ENCODE data around the gene FUOM. TPM values are rescaled to one million over a fixed set of nuclear protein-coding genes. Genes with fewer than 3 reads are reported as not detected.
"Not testable (repeated sequence)": the region's sequence is repeated elsewhere in the genome, so short reads cannot be mapped to it uniquely, and the experiment has no call there.

Gene FUOM
- total RNA-seq, 1 experiment from 2014 or later, result 6.2 TPM

DNA sequence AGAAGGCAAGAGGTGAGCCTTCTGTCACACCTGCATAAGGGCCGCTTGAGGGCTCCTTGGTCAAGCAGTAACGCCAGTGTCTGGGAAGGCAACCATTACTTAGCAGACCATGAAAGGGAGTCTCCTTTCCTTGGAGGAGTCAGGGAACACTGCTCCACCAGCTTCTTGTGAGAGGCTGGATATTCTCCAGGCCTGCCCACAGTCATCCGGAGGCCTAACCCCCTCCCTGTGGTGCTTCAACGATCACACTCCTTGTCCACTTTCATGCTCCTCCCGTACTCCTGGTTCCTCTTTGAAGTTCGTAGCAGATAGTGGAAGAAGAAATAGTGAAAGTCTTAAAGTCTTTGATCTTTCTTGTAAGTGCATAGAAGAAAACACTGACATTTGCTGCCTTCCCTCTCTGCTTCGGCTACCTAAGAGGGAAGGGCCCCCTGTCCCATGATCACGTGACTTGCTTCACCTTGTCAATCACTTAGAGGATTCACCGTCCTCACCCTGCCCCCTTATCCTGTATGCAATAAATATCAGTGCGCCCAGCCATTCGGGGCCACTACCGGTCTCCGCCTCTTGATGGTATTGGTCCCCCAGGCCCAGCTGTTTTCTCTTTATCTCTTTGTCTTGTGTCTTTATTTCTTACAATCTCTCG is 35.6 kb downstream of the FUOM start:
- DNase-seq (ENCODE audit: low read depth in 1 of 2, low spot score in 2 of 2); H3K4me3 ChIP-seq; H3K4me1 ChIP-seq (replicated peaks); H3K36me3 ChIP-seq; H3K9me3 ChIP-seq (replicated peaks); H3K27ac ChIP-seq: not testable (repeated sequence)
- H3K27me3 ChIP-seq (replicated peaks), result peaks cover 25% of the 10 kb centered on the region

DNA sequence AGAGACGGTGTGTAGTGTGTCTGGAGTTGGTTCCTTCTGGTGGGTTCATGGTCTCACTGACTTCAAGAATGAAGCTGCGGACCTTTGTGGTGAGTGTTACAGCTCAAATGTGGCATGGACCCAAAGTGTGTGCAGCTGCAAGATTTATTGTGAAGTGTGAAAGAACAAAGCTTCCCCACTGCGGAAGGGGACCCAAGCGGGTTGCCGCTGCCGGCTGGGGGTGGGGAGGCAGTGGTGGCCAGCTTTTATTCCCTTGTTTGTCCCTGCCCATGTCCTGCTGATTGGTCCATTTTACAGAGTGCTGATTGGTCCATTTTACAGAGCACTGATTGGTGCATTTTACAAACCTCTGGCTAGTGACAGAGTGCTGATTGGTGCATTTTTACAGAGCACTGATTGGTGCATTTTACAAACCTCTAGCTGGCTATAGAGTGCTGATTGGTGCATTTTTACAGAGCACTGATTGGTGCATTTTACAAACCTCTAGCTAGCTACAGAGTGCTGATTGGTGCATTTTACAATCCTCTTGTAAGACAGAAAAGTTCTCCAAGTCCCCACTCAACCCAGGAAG is 36.9 kb downstream of the FUOM start:
- not testable (repeated sequence) for DNase-seq (ENCODE audit: low read depth in 1 of 2, low spot score in 2 of 2); H3K27ac ChIP-seq; H3K4me1 ChIP-seq (replicated peaks)

DNA sequence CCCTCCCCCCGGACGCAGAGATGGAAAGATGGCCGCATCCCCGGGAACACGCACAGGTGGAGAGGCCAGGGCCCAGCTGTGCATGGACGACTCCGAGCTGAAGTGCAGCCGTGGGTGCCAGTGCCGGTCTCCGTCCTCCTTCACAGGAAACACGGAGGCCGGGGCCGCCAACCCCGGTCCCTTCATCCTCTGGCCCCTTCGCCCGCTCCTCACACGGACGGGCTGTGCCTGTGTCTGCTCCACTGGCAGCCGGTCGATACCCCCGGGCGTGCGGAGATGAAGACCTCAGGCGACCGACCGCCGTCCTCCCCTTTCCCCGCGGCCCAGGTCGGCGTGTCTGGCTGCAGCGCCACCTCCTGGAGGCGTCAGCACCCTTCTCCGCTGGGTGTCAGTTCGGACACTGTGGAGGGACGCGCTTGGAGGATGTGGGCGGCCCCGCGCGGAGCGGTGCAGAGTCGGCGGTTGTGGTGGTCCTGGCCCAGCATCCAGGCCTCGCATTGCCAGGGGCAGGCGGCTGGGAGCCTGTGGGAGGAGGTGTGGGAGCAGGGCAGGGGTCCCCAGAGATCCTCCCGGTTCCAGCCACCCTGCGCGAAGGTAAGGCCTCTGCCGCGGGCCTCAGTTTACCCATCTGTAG is 39.2 kb downstream of the FUOM start:
- Histone ChIP-seq H3K4me3 (peak overlapping the region; percentile 23; the same call in 1 of the 2 replicates), H3K36me3 (no peaks in the 10 kb centered on the region; the same call in 1 of the 2 replicates), H3K27ac (no peak overlapping the region), H3K27me3 (replicated peaks) (no peaks in the 10 kb centered on the region), H3K4me1 (replicated peaks) (peaks cover 5% of the 10 kb centered on the region), H3K9me3 (replicated peaks) (no peaks in the 10 kb centered on the region)
- DNase-seq (ENCODE audit: low read depth in 1 of 2, low spot score in 2 of 2), result peak in 1 of 2 experiments; percentile 53

More for the DNA sequence above, 36.9 kb downstream of the FUOM start:
- H3K4me3 ChIP-seq; H3K36me3 ChIP-seq; H3K9me3 ChIP-seq (replicated peaks): not testable (repeated sequence)
- peaks cover 12% of the 10 kb centered on the region for H3K27me3 ChIP-seq (replicated peaks)

DNA sequence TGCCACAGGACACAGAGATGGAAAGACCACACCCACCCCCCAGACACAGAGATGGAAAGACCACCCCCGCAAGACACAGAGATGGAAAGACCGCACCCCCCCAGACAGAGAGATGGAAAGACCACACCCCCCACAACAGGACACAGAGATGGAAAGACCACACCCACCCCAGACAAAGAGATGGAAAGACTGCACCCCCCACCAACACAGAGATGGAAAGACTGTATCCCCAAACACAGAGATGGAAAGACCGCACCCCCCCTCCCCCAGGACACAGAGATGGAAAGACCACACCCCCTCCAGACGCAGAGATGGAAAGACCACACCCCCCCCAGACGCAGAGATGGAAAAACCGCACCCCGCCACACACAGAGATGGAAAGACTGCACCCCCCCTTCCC is 41.1 kb downstream of the FUOM start:
- Histone ChIP-seq H3K4me1 (replicated peaks) (peaks cover 5% of the 10 kb centered on the region), H3K27ac (no peak overlapping the region), H3K9me3 (replicated peaks) (no peaks in the 10 kb centered on the region), H3K4me3 (no peak overlapping the region), H3K36me3 (peaks cover 9% of the 10 kb centered on the region), H3K27me3 (replicated peaks) (no peaks in the 10 kb centered on the region)
- DNase-seq (ENCODE audit: low read depth in 1 of 2, low spot score in 2 of 2), result no peak

DNA sequence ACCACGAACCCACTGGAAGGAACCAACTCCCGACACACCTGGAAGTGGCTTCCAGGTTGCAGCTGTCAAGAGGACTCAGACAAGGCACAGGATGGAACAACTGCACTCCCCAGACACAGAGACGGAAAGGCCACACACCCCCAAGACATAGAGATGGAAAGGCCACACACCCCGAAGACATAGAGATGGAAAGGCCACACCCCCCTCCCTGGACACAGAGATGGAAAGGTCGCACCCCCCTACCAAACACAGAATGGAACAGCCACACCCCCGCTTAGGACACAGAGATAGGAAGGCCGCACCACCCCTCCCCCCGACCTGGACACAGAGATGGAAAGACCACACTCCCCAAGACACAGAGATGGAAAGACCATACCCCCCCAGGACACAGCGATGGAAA is 41.6 kb downstream of the FUOM start:
- no peak overlapping the region for H3K27ac ChIP-seq
- peaks cover 5% of the 10 kb centered on the region for H3K4me1 ChIP-seq (replicated peaks)
- no peaks in the 10 kb centered on the region for H3K27me3 ChIP-seq (replicated peaks)
- H3K4me3 ChIP-seq, result no peak overlapping the region
- no peak for DNase-seq (ENCODE audit: low read depth in 1 of 2, low spot score in 2 of 2)
- H3K9me3 ChIP-seq (replicated peaks), result no peaks in the 10 kb centered on the region
- H3K36me3 ChIP-seq, result peaks cover 9% of the 10 kb centered on the region

DNA sequence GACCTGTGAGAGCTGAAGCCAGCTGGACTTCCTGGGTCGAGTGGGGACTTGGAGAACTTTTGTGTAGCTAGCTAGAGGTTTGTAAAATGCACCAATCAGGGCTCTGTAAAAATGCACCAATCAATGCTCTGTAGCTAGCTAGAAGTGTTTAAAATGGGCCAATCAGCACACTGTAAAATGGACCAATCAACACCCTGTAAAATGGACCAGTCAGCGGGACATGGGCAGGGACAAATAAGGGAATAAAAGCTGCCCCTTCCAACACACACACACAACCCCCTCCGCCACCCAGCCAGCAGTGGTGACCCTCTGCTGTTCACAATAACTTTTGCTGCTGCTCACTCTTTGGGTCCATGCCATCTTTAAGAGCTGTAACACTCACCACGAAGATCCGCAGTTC is 42.0 kb downstream of the FUOM start:
- no peak overlapping the region for H3K27ac ChIP-seq
- peaks cover 5% of the 10 kb centered on the region for H3K4me1 ChIP-seq (replicated peaks)
- no peaks in the 10 kb centered on the region for H3K27me3 ChIP-seq (replicated peaks)
- no peak for DNase-seq (ENCODE audit: low read depth in 1 of 2, low spot score in 2 of 2)
- peaks cover 13% of the 10 kb centered on the region for H3K36me3 ChIP-seq
- H3K9me3 ChIP-seq (replicated peaks), result no peaks in the 10 kb centered on the region
- H3K4me3 ChIP-seq, result no peak overlapping the region

DNA sequence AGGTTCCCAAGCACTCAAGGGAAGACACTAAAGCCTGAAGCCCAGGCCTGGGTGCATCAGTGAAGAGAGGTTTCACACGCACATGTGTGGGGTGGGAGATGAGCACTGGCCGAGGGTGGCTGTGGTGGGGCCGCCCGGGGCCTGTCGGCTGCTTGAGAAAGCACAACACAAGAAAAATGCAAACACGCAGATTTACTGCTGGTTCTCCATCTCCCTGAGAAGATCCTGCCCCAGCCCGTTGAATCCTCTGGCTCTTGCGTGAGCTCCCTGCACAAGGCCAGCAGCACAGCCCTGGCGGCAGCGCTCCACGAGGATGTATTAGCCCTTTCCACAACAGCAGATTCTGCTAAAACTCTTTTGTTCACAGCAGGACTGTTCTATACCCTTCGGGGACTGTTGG is 42.9 kb downstream of the FUOM start:
- Histone ChIP-seq H3K4me3 (no peak overlapping the region), H3K27ac (no peak overlapping the region), H3K9me3 (replicated peaks) (no peaks in the 10 kb centered on the region), H3K4me1 (replicated peaks) (peaks cover 5% of the 10 kb centered on the region), H3K36me3 (peaks cover 21% of the 10 kb centered on the region), H3K27me3 (replicated peaks) (no peaks in the 10 kb centered on the region)
- DNase-seq (ENCODE audit: low read depth in 1 of 2, low spot score in 2 of 2), result no peak

DNA sequence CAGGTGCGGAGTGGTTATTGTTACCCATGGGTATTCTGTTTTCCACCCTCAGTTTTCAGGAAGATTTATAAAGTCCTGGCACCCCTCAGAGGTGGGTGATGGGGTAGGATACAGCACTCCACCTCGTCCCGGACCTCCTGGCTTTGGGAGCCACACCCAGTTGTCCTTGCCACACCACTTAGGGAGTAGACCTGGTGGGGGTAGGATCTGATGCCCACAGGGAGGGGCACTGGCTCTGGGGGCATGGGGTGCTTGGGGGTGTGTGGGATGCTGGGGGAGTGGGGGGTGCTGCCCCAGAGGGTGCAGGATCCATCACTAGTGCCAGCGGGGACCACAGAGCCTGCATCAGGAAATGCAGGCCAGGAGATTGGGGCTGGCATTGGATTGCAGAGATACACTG is 44.6 kb downstream of the FUOM start:
- no peak overlapping the region for H3K4me3 ChIP-seq
- H3K9me3 ChIP-seq (replicated peaks), result no peaks in the 10 kb centered on the region
- H3K27ac ChIP-seq, result no peak overlapping the region

DNA sequence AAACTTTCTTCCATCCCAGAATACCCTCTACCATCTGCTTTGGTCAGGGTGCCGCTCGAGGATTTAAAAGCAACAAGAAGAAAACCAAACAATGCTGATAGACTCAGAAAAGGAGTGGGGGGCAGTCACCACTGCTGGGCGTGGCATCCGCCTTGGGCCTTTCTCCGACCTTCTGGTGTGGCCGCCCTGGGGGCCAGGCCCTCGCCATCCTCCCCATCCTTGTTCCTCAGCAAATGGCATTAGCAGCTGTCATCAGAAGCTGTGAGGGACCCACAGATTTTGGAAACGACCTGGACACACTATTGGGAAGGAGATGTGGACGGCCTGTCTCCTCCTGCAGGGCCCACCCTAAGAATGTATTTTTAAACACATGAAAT is 45.1 kb downstream of the FUOM start:
- no peak for DNase-seq (ENCODE audit: low read depth in 1 of 2, low spot score in 2 of 2)
- H3K4me3 ChIP-seq, result no peak overlapping the region
- H3K9me3 ChIP-seq (replicated peaks), result no peaks in the 10 kb centered on the region

More for the DNA sequence above, 44.6 kb downstream of the FUOM start:
- peaks cover 36% of the 10 kb centered on the region for H3K36me3 ChIP-seq
- no peaks in the 10 kb centered on the region for H3K27me3 ChIP-seq (replicated peaks)
- H3K4me1 ChIP-seq (replicated peaks), result no peaks in the 10 kb centered on the region; the same call in 1 of the 2 replicates
- no peak for DNase-seq (ENCODE audit: low read depth in 1 of 2, low spot score in 2 of 2)

DNA sequence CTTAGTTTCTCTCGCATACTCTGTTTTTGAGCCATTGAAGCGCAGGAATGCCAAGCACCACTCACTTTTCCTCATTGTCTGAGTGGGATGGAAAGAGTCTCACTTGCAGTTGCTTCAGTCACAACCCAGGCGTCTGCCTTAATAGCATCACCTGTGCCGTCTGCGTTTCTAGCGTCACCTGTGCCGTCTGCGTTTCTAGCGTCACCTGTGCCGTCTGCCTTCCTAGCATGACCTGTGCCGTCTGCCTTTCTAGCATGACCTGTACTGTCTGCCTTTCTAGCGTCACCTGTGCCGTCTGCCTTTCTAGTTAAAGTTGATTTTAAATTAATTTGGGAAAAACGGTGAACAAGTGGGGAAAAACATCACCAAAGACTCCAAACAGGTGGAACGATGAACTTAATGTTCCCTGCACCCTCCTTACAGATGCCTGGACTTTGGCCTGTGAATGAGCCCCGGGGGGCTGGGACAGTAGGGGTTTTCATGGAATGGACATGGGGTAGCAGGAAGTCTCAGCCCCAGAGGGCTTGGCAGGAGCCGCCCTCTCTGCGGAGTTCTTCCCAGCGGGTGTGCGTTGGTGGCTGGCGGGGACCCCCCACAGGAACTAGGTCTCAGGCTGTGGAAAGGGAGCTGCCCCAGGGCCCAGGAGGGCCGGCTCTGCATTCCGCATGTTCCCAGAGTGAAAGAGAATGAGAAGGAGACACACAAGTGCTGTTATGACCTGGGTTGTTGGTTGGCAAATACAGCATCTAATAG is 45.6 kb downstream of the FUOM start:
- Histone ChIP-seq H3K27ac (no peak overlapping the region), H3K9me3 (replicated peaks) (no peaks in the 10 kb centered on the region), H3K36me3 (peaks cover 41% of the 10 kb centered on the region), H3K4me1 (replicated peaks) (peaks cover 5% of the 10 kb centered on the region), H3K4me3 (no peak overlapping the region), H3K27me3 (replicated peaks) (no peaks in the 10 kb centered on the region)
- no peak for DNase-seq (ENCODE audit: low read depth in 1 of 2, low spot score in 2 of 2)

More for the DNA sequence above, 45.1 kb downstream of the FUOM start:
- Histone ChIP-seq H3K36me3 (peaks cover 39% of the 10 kb centered on the region), H3K27ac (no peak overlapping the region), H3K4me1 (replicated peaks) (no peaks in the 10 kb centered on the region; the same call in 1 of the 2 replicates), H3K27me3 (replicated peaks) (no peaks in the 10 kb centered on the region)

DNA sequence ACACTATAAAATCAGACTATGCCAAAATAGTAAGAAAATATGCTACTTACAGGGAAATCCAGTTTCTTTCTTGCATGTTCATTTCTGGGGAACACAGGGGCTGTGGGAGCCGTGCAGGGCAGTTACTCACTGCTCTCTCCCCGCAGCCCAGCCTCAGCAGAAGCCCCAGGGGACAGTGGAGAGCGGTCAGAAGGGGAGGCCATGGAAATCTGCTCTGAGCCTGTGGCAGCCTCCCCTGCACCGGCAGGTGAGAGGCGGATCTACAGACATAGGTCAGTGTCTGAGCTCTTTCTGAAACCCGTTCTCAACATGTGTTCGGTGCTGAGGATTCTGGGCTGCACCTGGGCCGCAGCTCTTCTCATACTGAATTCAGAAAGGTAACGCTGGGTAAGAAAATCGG is 46.2 kb downstream of the FUOM start:
- H3K27ac ChIP-seq, result no peak overlapping the region
- H3K36me3 ChIP-seq, result peaks cover 45% of the 10 kb centered on the region
- H3K27me3 ChIP-seq (replicated peaks), result no peaks in the 10 kb centered on the region
- peaks cover 8% of the 10 kb centered on the region for H3K4me1 ChIP-seq (replicated peaks)
- DNase-seq (ENCODE audit: low read depth in 1 of 2, low spot score in 2 of 2), result no peak
- no peak overlapping the region for H3K4me3 ChIP-seq
- H3K9me3 ChIP-seq (replicated peaks), result no peaks in the 10 kb centered on the region

DNA sequence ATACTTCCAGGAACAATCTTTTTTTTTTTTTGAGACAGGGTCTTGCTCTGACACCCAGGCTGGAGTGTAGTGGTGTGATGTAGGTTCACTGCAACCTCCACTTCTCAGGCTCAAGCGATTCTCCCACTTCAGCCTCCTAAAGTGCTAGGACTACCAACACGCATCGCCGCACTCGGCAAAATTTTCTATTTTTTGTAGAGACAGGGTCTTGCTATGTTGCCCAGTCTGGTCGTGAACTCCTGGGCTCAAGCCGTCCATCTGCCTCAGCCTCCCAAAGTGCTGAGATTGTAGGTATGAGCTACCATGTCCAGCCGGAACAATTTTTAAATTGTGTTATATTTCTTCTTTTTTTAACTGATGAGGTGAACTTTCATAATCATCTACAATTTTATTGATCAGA is 47.0 kb downstream of the FUOM start:
- peaks cover 45% of the 10 kb centered on the region for H3K36me3 ChIP-seq
- no peak overlapping the region for H3K27ac ChIP-seq
- no peak for DNase-seq (ENCODE audit: low read depth in 1 of 2, low spot score in 2 of 2)
- no peaks in the 10 kb centered on the region for H3K9me3 ChIP-seq (replicated peaks)
- no peak overlapping the region for H3K4me3 ChIP-seq
- no peaks in the 10 kb centered on the region for H3K27me3 ChIP-seq (replicated peaks)
- H3K4me1 ChIP-seq (replicated peaks), result peaks cover 8% of the 10 kb centered on the region

DNA sequence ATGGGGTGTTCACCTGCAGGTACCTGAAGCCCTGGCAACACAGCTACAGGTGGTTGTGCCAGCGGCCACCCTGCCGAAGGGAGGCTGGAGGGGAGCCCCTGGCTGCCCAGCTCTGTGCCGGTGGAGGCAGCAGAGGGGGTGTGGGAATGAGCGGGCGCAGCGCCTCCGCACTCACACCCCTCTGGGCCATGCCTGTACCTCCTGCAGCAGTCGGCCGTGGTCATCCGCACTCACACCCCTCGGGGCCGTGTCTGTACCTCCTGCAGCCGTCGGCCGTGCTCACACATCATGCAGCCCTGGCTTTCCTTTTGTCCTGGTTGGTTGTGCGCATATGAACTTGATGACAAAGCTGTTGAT is 47.4 kb downstream of the FUOM start:
- Histone ChIP-seq H3K9me3 (replicated peaks) (no peaks in the 10 kb centered on the region), H3K27me3 (replicated peaks) (no peaks in the 10 kb centered on the region), H3K4me1 (replicated peaks) (peaks cover 8% of the 10 kb centered on the region), H3K36me3 (peaks cover 45% of the 10 kb centered on the region), H3K27ac (no peak overlapping the region), H3K4me3 (no peak overlapping the region)
- DNase-seq (ENCODE audit: low read depth in 1 of 2, low spot score in 2 of 2), result no peak
